HepG2 (cell line): Measurements from ENCODE around the gene SNN. TPM values are rescaled to one million over a fixed set of nuclear protein-coding genes. Genes with fewer than 3 reads are reported as not detected.

Experiments
- ARNT ChIP-seq: fragments of 450-650 bp; IDR thresholded peaks from 2 replicates; pipeline ENCODE4 v1.6.1; 2017
- CENPX ChIP-seq: sonication (generic); formaldehyde crosslinking; IDR thresholded peaks from 2 replicates; pipeline ENCODE4 v1.9.0; 2021; ENCODE audit warnings: mild to moderate bottlenecking, missing genetic modification reagents, moderate library complexity
- CHD4 ChIP-seq: fragments of 200-600 bp; sonication (generic); IDR thresholded peaks from 2 replicates; pipeline ENCODE4 v1.7.0; 2017; ENCODE audit warnings: mild to moderate bottlenecking, low read length, borderline replicate concordance
- DR1 ChIP-seq: sonication (generic); formaldehyde crosslinking; IDR thresholded peaks from 2 replicates; pipeline ENCODE4 v1.8.0; 2021; ENCODE audit warnings: mild to moderate bottlenecking, missing genetic modification reagents, inconsistent platforms
- EED ChIP-seq: sonication (generic); formaldehyde crosslinking; IDR thresholded peaks from 2 replicates; pipeline ENCODE4 v1.5.0; 2020; ENCODE audit warnings: mild to moderate bottlenecking, missing genetic modification reagents
- GMEB1 ChIP-seq: sonication (generic); formaldehyde crosslinking; IDR thresholded peaks from 2 replicates; pipeline ENCODE4 v1.5.1; 2020; ENCODE audit warnings: missing genetic modification reagents, mild to moderate bottlenecking, borderline replicate concordance
- KAT2B ChIP-seq: fragments of 150-350 bp; IDR thresholded peaks from 2 replicates; pipeline ENCODE4 v1.6.1; 2014; ENCODE audit warnings: low read depth, low read length, borderline replicate concordance
- MIXL1 ChIP-seq: IDR thresholded peaks from 2 replicates; pipeline ENCODE4 v1.6.1; 2016
- RCOR2 ChIP-seq: IDR thresholded peaks from 2 replicates; pipeline ENCODE4 v1.6.1; 2016; ENCODE audit warnings: missing biosample characterization, missing genetic modification reagents
- SAFB2 ChIP-seq: sonication (generic); formaldehyde crosslinking; IDR thresholded peaks from 2 replicates; pipeline ENCODE4 v1.5.1; 2020; ENCODE audit warnings: missing genetic modification reagents, low read depth, mild to moderate bottlenecking, borderline replicate concordance
- TFE3 ChIP-seq: IDR thresholded peaks from 2 replicates; pipeline ENCODE4 v1.6.1; 2016
- ZBTB37 ChIP-seq: sonication (generic); formaldehyde crosslinking; IDR thresholded peaks from 2 replicates; pipeline ENCODE4 v1.4.0; 2020; ENCODE audit warnings: mild to moderate bottlenecking, missing genetic modification reagents
- ZNF20 ChIP-seq: sonication (generic); formaldehyde crosslinking; IDR thresholded peaks from 2 replicates; pipeline ENCODE4 v1.4.0; 2020; ENCODE audit warnings: mild to moderate bottlenecking, moderate library complexity, missing genetic modification reagents
- ZNF24 ChIP-seq: fragments of 450-650 bp; IDR thresholded peaks from 2 replicates; pipeline ENCODE4 v1.6.1; 2017; ENCODE audit warnings: antibody characterized with exemption, mild to moderate bottlenecking
- ZNF558 ChIP-seq: sonication (generic); formaldehyde crosslinking; IDR thresholded peaks from 2 replicates; pipeline ENCODE4 v1.9.0; 2022; ENCODE audit warnings: mild to moderate bottlenecking, missing genetic modification reagents, borderline replicate concordance
- ZSCAN22 ChIP-seq: sonication (generic); formaldehyde crosslinking; IDR thresholded peaks from 2 replicates; pipeline ENCODE4 v1.4.0; 2020; ENCODE audit warnings: mild to moderate bottlenecking, missing genetic modification reagents
- ZZZ3 ChIP-seq: sonication (generic); formaldehyde crosslinking; IDR thresholded peaks from 2 replicates; pipeline ENCODE4 v1.4.0; 2020; ENCODE audit warnings: missing genetic modification reagents, mild to moderate bottlenecking, borderline replicate concordance
- polyA plus RNA-seq, 8 experiments: library from polyadenylated mRNA; depleted of rRNA in 3 of 8; stranded (reverse) in 7 of 8; unstranded in 1 of 8; fragments of >200 nt; fragmentation: Illumina TruSeq in 4 of 8; extraction: Trizol in 4 of 8; gene quantifications; 2 replicates each; pipeline versions ENCODE4 v1.2.1 to v1.2.3, GENCODE V29; 2011 to 2016; ENCODE audit warnings: low read depth in 4 of 8, missing spikeins in 1 of 8, mixed read lengths in 1 of 8; ENCODE audit not compliant: insufficient read depth in 1 of 8
- total RNA-seq, 5 experiments: library from RNA; depleted of rRNA; stranded (reverse); fragments of >200 nt; fragmentation: Illumina TruSeq; extraction: Trizol; gene quantifications; 2 replicates each; pipeline ENCODE4 v1.2.3, GENCODE V29; 2016; ENCODE audit warnings: low read depth in 1 of 5
- TF ChIP-seq, protein P1 (sequence below): IDR thresholded peaks from 2 replicates; pipeline ENCODE4 v1.6.1; 2016; ENCODE audit warnings: missing compliant biosample characterization, missing genetic modification reagents, borderline replicate concordance
- TF ChIP-seq, protein P2 (sequence below): sonication (generic); formaldehyde crosslinking; IDR thresholded peaks from 2 replicates; pipeline ENCODE4 v1.5.0; 2020; ENCODE audit warnings: missing genetic modification reagents
- TF ChIP-seq, protein P3 (sequence below): IDR thresholded peaks from 2 replicates; pipeline ENCODE4 v1.6.1; 2016

Gene SNN
- total and polyA plus RNA-seq, 2 of the 13 experiments (the other 11 are each of a cell fraction or from before 2014, with no cell fraction given) = 5.2 to 8.4 TPM

DNA sequence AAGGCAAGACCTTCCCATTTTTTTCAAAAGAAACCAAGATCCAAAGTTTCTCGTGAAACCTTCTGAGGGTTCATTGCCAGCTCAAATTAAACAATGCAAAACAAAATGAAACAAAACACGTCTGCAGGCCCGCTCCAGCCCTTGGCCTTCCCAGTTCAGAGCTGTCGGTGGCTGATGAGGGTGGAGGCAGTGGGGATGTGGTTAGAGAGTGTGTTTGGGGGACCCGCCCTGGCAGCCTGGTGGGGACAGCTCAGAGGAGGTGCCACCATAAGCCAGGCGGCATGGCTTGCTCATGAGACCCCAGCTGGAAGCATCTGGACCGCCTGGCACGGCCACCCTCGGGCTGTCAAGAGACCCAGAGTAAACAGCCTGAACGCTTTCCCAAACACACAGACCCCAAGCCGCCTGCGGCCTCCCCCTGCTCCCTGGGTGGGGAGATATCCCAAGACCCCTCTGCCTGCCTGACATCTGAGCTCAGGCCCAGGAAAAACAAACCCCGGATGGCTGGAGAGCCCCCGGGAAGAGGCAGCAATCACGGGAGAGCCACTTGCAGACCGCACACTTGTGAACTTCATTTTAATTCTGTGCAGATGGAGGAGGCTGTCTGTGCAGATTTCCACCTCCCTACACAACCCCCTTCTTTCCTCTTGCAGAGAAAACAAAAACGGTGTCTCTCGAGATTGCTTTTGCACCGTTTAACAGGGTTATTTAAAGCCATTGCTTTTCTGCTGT lies 46.2 kb upstream of the SNN start (continued):
- TF ChIP-seq, protein P1, sequence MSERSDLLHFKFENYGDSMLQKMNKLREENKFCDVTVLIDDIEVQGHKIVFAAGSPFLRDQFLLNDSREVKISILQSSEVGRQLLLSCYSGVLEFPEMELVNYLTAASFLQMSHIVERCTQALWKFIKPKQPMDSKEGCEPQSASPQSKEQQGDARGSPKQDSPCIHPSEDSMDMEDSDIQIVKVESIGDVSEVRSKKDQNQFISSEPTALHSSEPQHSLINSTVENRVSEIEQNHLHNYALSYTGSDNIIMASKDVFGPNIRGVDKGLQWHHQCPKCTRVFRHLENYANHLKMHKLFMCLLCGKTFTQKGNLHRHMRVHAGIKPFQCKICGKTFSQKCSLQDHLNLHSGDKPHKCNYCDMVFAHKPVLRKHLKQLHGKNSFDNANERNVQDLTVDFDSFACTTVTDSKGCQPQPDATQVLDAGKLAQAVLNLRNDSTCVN (CRISPR knock-in tag) = no peak
- TF ChIP-seq, protein P2, sequence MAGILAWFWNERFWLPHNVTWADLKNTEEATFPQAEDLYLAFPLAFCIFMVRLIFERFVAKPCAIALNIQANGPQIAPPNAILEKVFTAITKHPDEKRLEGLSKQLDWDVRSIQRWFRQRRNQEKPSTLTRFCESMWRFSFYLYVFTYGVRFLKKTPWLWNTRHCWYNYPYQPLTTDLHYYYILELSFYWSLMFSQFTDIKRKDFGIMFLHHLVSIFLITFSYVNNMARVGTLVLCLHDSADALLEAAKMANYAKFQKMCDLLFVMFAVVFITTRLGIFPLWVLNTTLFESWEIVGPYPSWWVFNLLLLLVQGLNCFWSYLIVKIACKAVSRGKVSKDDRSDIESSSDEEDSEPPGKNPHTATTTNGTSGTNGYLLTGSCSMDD (CRISPR knock-in tag) = no peak
- TF ChIP-seq ZBTB37 (no peak), GMEB1 (no peak), CHD4 (no peak), ZNF24 (no peak), ZNF558 (CRISPR knock-in tag) (0 out of 2 replicates have a peak, but pooled peaks have one; percentile 15), ZSCAN22 (CRISPR knock-in tag) (peak; percentile 90), ARNT (no peak), KAT2B (no peak), TFE3 (CRISPR knock-in tag) (no peak), RCOR2 (CRISPR knock-in tag) (no peak), DR1 (CRISPR knock-in tag) (no peak), EED (CRISPR knock-in tag) (no peak), ZNF20 (no peak), MIXL1 (no peak), CENPX (CRISPR knock-in tag) (no peak), SAFB2 (CRISPR knock-in tag) (no peak), ZZZ3 (CRISPR knock-in tag) (no peak)
- TF ChIP-seq, protein P3, sequence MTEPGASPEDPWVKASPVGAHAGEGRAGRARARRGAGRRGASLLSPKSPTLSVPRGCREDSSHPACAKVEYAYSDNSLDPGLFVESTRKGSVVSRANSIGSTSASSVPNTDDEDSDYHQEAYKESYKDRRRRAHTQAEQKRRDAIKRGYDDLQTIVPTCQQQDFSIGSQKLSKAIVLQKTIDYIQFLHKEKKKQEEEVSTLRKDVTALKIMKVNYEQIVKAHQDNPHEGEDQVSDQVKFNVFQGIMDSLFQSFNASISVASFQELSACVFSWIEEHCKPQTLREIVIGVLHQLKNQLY (CRISPR knock-in tag) = no peak
